IPS DF 4.7 (cell line): ENCODE measurements around the gene NOP9.

Experiments
- DNase-seq: peaks from one replicate; pipeline ENCODE4 v3.0.0-alpha.2; 2013; ENCODE audit warnings: low spot score; ENCODE audit errors: extremely low read depth

Gene NOP9

GRCh38 chr14:24263848-24264247, 35.8 kb upstream of the NOP9 start:
- no peak for DNase-seq

- no peak for DNase-seq
These were observed 35.4 kb upstream of the NOP9 start for GRCh38 chr14:24264298-24264697.

- no peak for DNase-seq
These were observed 33.1 kb upstream of the NOP9 start for GRCh38 chr14:24266344-24267244.

- no peak for DNase-seq
These were observed 32.1 kb upstream of the NOP9 start for GRCh38 chr14:24267516-24267915.

GRCh38 chr14:24268225-24268624, 31.4 kb upstream of the NOP9 start:
- DNase-seq: no peak

GRCh38 chr14:24269368-24269767, 30.3 kb upstream of the NOP9 start:
- no peak for DNase-seq

- no peak for DNase-seq
These were observed 29.6 kb upstream of the NOP9 start for GRCh38 chr14:24269910-24270536.

- no peak for DNase-seq
These were observed 29.0 kb upstream of the NOP9 start for GRCh38 chr14:24270537-24271133.

GRCh38 chr14:24271134-24271833, 28.4 kb upstream of the NOP9 start, which contains the start of gene RABGGTA:
Gene RABGGTA (minus strand): TSS chr14:24271597. CDS start chr14:24271115, 482 bp downstream.
- peak; percentile 62 for DNase-seq

GRCh38 chr14:24271834-24272263, 27.8 kb upstream of the NOP9 start:
- DNase-seq: no peak

- no peak for DNase-seq
These were observed 27.2 kb upstream of the NOP9 start for GRCh38 chr14:24272467-24272866.

GRCh38 chr14:24273422-24273998, 26.1 kb upstream of the NOP9 start:
- DNase-seq: no peak

GRCh38 chr14:24274101-24274543, 25.5 kb upstream of the NOP9 start:
- no peak for DNase-seq

GRCh38 chr14:24277071-24277470, 22.6 kb upstream of the NOP9 start:
- DNase-seq: no peak

- DNase-seq: no peak
These were observed 21.9 kb upstream of the NOP9 start for GRCh38 chr14:24277606-24278321.

GRCh38 chr14:24278424-24278823, 21.2 kb upstream of the NOP9 start:
- DNase-seq: no peak

- no peak for DNase-seq
These were observed 20.1 kb upstream of the NOP9 start for GRCh38 chr14:24279301-24280186.

GRCh38 chr14:24280797-24281460, 18.7 kb upstream of the NOP9 start:
- no peak for DNase-seq

- no peak for DNase-seq
These were observed 18.0 kb upstream of the NOP9 start for GRCh38 chr14:24281636-24282035.
